Mesothelial cell of epicardium (in vitro differentiated cells): Measurements from ENCODE around the gene SLC25A45. TPM values are rescaled to one million over a fixed set of nuclear protein-coding genes. Genes with fewer than 3 reads are reported as not detected.

ENCODE experiments used
- DNase-seq, 2 experiments: peaks; one replicate each; pipeline ENCODE4 v3.0.0; 2021; ENCODE audit warnings: low spot score in 2 of 2; ENCODE audit not compliant: unreplicated experiment in 2 of 2
- H3K27ac Mint-ChIP-seq: 2 replicates; pipeline ENCODE4 v1.8.0; 2021; ENCODE audit warnings: mixed read lengths
- H3K27me3 Mint-ChIP-seq: 2 replicates; pipeline ENCODE4 v1.8.0; 2021; ENCODE audit warnings: low read depth, mixed read lengths
- H3K36me3 Mint-ChIP-seq: 2 replicates; pipeline ENCODE4 v1.8.0; 2021; ENCODE audit warnings: mixed read lengths
- H3K4me1 Mint-ChIP-seq: 2 replicates; pipeline ENCODE4 v1.8.0; 2021; ENCODE audit warnings: mixed read lengths
- H3K4me3 Mint-ChIP-seq: 2 replicates; pipeline ENCODE4 v1.8.0; 2021; ENCODE audit warnings: mild to moderate bottlenecking, moderate library complexity, mixed read lengths
- H3K9me3 Mint-ChIP-seq: 2 replicates; pipeline ENCODE4 v1.8.0; 2021; ENCODE audit warnings: mixed read lengths
- total RNA-seq: library from RNA; stranded (reverse); gene quantifications from 3 replicates; pipeline ENCODE4 v1.2.1, GENCODE V29; 2021
- TF ChIP-seq, protein P1 (sequence below): fragments of 200-600 bp; sonication (generic); IDR thresholded peaks from one replicate; pipeline ENCODE4 v1.5.0; 2021; ENCODE audit warnings: antibody characterized with exemption; ENCODE audit not compliant: unreplicated experiment

The SLC25A45 gene
- total RNA-seq, 1 donor from 2014 or later = 4.7 TPM

DNA sequence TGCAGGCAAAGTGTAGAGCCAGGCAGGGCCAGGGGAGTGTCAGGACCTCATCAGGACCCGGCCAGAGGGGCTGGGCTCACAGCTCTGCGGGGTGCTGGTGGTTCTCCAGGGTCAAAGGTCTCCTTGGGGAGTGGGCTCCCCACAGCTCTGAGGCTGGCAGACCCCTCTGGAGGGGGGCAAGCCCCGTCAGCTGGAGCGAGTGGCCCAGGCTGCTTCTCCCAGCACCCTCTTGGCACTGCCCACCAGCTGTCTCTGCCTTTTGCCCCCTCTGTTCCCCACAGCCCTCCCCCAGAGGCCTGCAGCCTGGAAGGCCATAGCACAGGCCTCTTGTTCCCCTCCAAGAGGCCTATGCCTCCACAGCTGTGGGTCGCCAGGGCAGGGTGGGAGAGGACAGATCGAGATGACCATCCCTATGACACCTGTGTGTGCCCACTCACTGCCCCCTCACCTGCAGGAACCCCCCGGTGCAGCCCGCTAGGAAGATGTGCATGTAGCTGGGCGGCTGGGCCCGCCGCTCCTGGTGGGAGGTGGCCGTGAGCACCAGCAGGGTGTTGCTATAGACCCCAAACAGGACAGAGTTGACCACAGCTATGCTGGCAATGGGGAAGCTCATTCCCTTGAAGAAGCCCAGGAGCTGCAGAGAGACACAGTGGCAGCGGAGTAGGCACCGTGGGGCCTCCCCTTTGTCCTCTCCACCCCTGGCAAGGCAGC, 3.4 kb downstream of the SLC25A45 start:
- DNase-seq = no peak
- Mint-ChIP-seq H3K4me1 (peaks cover 25% of the 10 kb centered on the region), H3K27ac (no peak overlapping the region), H3K9me3 (no peaks in the 10 kb centered on the region), H3K36me3 (no peaks in the 10 kb centered on the region), H3K27me3 (no peaks in the 10 kb centered on the region), H3K4me3 (no peak overlapping the region)
- TF ChIP-seq, protein P1, sequence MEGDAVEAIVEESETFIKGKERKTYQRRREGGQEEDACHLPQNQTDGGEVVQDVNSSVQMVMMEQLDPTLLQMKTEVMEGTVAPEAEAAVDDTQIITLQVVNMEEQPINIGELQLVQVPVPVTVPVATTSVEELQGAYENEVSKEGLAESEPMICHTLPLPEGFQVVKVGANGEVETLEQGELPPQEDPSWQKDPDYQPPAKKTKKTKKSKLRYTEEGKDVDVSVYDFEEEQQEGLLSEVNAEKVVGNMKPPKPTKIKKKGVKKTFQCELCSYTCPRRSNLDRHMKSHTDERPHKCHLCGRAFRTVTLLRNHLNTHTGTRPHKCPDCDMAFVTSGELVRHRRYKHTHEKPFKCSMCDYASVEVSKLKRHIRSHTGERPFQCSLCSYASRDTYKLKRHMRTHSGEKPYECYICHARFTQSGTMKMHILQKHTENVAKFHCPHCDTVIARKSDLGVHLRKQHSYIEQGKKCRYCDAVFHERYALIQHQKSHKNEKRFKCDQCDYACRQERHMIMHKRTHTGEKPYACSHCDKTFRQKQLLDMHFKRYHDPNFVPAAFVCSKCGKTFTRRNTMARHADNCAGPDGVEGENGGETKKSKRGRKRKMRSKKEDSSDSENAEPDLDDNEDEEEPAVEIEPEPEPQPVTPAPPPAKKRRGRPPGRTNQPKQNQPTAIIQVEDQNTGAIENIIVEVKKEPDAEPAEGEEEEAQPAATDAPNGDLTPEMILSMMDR = no peak

DNA sequence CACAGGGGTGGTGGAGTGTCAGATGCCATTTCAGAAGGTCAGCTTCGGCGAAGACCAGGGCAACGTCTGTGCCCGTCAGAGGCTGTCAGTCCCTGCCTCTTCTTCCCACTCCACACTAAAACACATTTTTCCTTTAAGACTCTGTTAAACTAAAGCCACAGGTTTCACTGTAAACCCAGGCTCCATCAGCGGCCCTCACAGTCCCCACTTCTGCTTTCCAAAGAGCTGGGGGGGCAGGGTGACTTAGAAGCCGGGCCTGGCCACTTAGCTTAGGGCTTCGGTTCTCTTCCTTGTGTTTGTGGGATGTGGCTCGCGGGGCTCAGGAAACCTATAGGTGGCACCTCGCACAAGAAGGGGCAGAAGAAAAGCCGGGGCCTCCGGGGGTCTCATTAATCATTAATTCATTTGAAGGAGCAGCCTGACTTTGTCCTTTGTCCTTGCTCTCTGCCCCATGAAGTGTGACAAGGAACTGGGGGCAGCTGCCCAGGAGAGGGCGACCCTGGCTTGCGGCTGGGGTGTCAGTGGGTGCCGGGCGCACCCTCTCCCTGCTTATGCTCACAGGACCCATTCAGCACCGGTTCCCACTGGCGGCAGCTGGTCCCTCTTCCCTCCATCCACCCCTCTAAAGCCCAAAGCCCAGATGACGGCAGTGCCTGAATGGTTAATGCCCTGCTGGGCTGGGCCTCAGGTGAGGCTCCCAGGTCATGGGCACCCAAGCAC, 4.1 kb downstream of the SLC25A45 start:
- H3K36me3 Mint-ChIP-seq = no peaks in the 10 kb centered on the region
- no peaks in the 10 kb centered on the region for H3K9me3 Mint-ChIP-seq
- H3K4me1 Mint-ChIP-seq = peaks cover 20% of the 10 kb centered on the region
- H3K4me3 Mint-ChIP-seq = no peak overlapping the region
- no peak overlapping the region for H3K27ac Mint-ChIP-seq
- H3K27me3 Mint-ChIP-seq = no peaks in the 10 kb centered on the region
- TF ChIP-seq, protein P1 = no peak
- no peak for DNase-seq

GRCh38 chr11:65377777-65378176, 4.7 kb downstream of the SLC25A45 start:
- DNase-seq = no peak
- no peaks in the 10 kb centered on the region for H3K36me3 Mint-ChIP-seq
- H3K27ac Mint-ChIP-seq = no peak overlapping the region
- H3K4me3 Mint-ChIP-seq = no peak overlapping the region
- TF ChIP-seq, protein P1 = peak; percentile 36
- H3K27me3 Mint-ChIP-seq = no peaks in the 10 kb centered on the region
- peaks cover 14% of the 10 kb centered on the region for H3K4me1 Mint-ChIP-seq
- no peaks in the 10 kb centered on the region for H3K9me3 Mint-ChIP-seq

GRCh38 chr11:65377036-65377435, 5.4 kb downstream of the SLC25A45 start:
- TF ChIP-seq, protein P1 = no peak
- no peaks in the 10 kb centered on the region for H3K9me3 Mint-ChIP-seq
- no peaks in the 10 kb centered on the region for H3K36me3 Mint-ChIP-seq
- H3K4me3 Mint-ChIP-seq = no peak overlapping the region
- no peak overlapping the region for H3K27ac Mint-ChIP-seq
- peaks cover 8% of the 10 kb centered on the region for H3K4me1 Mint-ChIP-seq
- no peaks in the 10 kb centered on the region for H3K27me3 Mint-ChIP-seq
- no peak for DNase-seq

GRCh38 chr11:65376138-65376713, 6.2 kb downstream of the SLC25A45 start:
- no peak overlapping the region for H3K27ac Mint-ChIP-seq
- H3K4me1 Mint-ChIP-seq = no peaks in the 10 kb centered on the region
- H3K4me3 Mint-ChIP-seq = no peak overlapping the region
- H3K27me3 Mint-ChIP-seq = no peaks in the 10 kb centered on the region
- TF ChIP-seq, protein P1 = no peak
- no peaks in the 10 kb centered on the region for H3K36me3 Mint-ChIP-seq
- DNase-seq = no peak
- H3K9me3 Mint-ChIP-seq = no peaks in the 10 kb centered on the region
